ENCODE data around the gene CDH20. TPM values are rescaled to one million over a fixed set of nuclear protein-coding genes. Genes with fewer than 3 reads are reported as not detected.

Gene CDH20
- total RNA-seq, 1 experiment from 2014 or later: not detected

- no peaks in the 10 kb centered on the region for H3K36me3 ChIP-seq (ENCODE audit: control insufficient read depth, insufficient read depth, low read length)
- no peaks in the 10 kb centered on the region for H3K27me3 ChIP-seq (ENCODE audit: control insufficient read depth, insufficient read depth, low read length)
- intact Hi-C loops (cut with micrococcal nuclease; ENCODE audit: unreplicated experiment) (no loop called here), in situ Hi-C loops (cut with HindIII; ENCODE audit: low pct_unique_long_range_greater_than_20kb, low sequenced_read_pairs) (no loop called here)
- CTCF ChIA-PET: no interaction called here
- H3K4me3 ChIP-seq (ENCODE audit: low read depth in 2 of 2, low read length in 2 of 2): no peak overlapping the region
- ATAC-seq (no peak), DNase-seq (ENCODE audit: low read depth, low spot score) (no peak)
- no peaks in the 10 kb centered on the region for H3K9me3 ChIP-seq (ENCODE audit: control insufficient read depth, insufficient read depth, low read depth, low read length)
- H3K4me1 ChIP-seq (ENCODE audit: control insufficient read depth, insufficient read depth, low read length): no peaks in the 10 kb centered on the region
- no peak overlapping the region for H3K27ac ChIP-seq (ENCODE audit: low read length)
- POLR2A ChIA-PET: no interaction called here
- TF ChIP-seq, protein P1, sequence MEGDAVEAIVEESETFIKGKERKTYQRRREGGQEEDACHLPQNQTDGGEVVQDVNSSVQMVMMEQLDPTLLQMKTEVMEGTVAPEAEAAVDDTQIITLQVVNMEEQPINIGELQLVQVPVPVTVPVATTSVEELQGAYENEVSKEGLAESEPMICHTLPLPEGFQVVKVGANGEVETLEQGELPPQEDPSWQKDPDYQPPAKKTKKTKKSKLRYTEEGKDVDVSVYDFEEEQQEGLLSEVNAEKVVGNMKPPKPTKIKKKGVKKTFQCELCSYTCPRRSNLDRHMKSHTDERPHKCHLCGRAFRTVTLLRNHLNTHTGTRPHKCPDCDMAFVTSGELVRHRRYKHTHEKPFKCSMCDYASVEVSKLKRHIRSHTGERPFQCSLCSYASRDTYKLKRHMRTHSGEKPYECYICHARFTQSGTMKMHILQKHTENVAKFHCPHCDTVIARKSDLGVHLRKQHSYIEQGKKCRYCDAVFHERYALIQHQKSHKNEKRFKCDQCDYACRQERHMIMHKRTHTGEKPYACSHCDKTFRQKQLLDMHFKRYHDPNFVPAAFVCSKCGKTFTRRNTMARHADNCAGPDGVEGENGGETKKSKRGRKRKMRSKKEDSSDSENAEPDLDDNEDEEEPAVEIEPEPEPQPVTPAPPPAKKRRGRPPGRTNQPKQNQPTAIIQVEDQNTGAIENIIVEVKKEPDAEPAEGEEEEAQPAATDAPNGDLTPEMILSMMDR (IDR thresholded peaks at IDR 0.05): no peak
- TF ChIP-seq TCF7L2 (IDR thresholded peaks at IDR 0.05; ENCODE audit: low read depth, low read length): no peak
- no peak for TF ChIP-seq POLR2AphosphoS5 (IDR thresholded peaks at IDR 0.05; ENCODE audit: low read depth, low read length)
- no peak for TF ChIP-seq REST (IDR thresholded peaks at IDR 0.05; ENCODE audit: insufficient read depth in 1 of 2, low read depth in 2 of 2, low read length in 1 of 2)
- no peak for TF ChIP-seq SIN3A (IDR thresholded peaks at IDR 0.05; ENCODE audit: borderline replicate concordance, insufficient read depth, low read depth, low read length)
- BruUV-seq (replicated peaks): no TSS peak
Observed at GRCh38 chr18:61589724-61590065, 256.5 kb downstream of the CDH20 start.

- Histone ChIP-seq H3K4me1 (ENCODE audit: control insufficient read depth, insufficient read depth, low read length) (no peaks in the 10 kb centered on the region), H3K27ac (ENCODE audit: low read length) (no peak overlapping the region), H3K9me3 (ENCODE audit: control insufficient read depth, insufficient read depth, low read depth, low read length) (no peaks in the 10 kb centered on the region), H3K4me3 (ENCODE audit: low read depth in 2 of 2, low read length in 2 of 2) (no peak overlapping the region), H3K36me3 (ENCODE audit: control insufficient read depth, insufficient read depth, low read length) (no peaks in the 10 kb centered on the region), H3K27me3 (ENCODE audit: control insufficient read depth, insufficient read depth, low read length) (no peaks in the 10 kb centered on the region)
- no TSS peak for BruUV-seq (replicated peaks)
- POLR2A ChIA-PET: no interaction called here
- no peak for DNase-seq (ENCODE audit: low read depth, low spot score)
- intact Hi-C loops (cut with micrococcal nuclease; ENCODE audit: unreplicated experiment): no loop called here
- no peak for ATAC-seq
- TF ChIP-seq REST (IDR thresholded peaks at IDR 0.05; ENCODE audit: insufficient read depth in 1 of 2, low read depth in 2 of 2, low read length in 1 of 2) (no peak), SIN3A (IDR thresholded peaks at IDR 0.05; ENCODE audit: borderline replicate concordance, insufficient read depth, low read depth, low read length) (no peak), POLR2AphosphoS5 (IDR thresholded peaks at IDR 0.05; ENCODE audit: low read depth, low read length) (no peak)
- TF ChIP-seq, protein P1 (IDR thresholded peaks at IDR 0.05): no peak
- CTCF ChIA-PET: no interaction called here
- in situ Hi-C loops (cut with HindIII; ENCODE audit: low pct_unique_long_range_greater_than_20kb, low sequenced_read_pairs): no loop called here
Observed at GRCh38 chr18:61591253-61591652, 258.0 kb downstream of the CDH20 start.

Data from Panc1 (cell line).